GM12801 (cell line): ENCODE results near the gene NLGN1.

Source experiments
- CTCF ChIP-seq: IDR thresholded peaks from one replicate; pipeline ENCODE4 v1.5.1; 2011; ENCODE audit warnings: control low read depth; ENCODE audit not compliant: insufficient read length; ENCODE audit errors: extremely low read depth

NLGN1 gene

GRCh38 chr3:173983343-173983742 lies 585.8 kb downstream of the NLGN1 start:
- no peak for TF ChIP-seq CTCF

- no peak for TF ChIP-seq CTCF
Observed at GRCh38 chr3:173986861-173987410, 589.4 kb downstream of the NLGN1 start.

- TF ChIP-seq CTCF = no peak
Observed at GRCh38 chr3:173988909-173989308, 591.4 kb downstream of the NLGN1 start.

GRCh38 chr3:173992416-173992815 lies 594.9 kb downstream of the NLGN1 start:
- TF ChIP-seq CTCF = no peak

- no peak for TF ChIP-seq CTCF
Observed at GRCh38 chr3:173993299-173993698, 595.8 kb downstream of the NLGN1 start.

GRCh38 chr3:174000675-174001074 lies 603.1 kb downstream of the NLGN1 start:
- no peak for TF ChIP-seq CTCF

GRCh38 chr3:174002543-174002942 lies 605.0 kb downstream of the NLGN1 start:
- TF ChIP-seq CTCF = no peak
